MM.1S (cell line): ENCODE data around the gene SSTR1.

Experiments used
- DNase-seq: peaks from one replicate; pipeline ENCODE4 v3.0.0-alpha.2; 2015
- H2AFZ ChIP-seq: fragments of 300-600 bp; sonication (generic); 2 replicates; pipeline ENCODE4 v1.6.0; 2016; ENCODE audit warnings: antibody characterized with exemption, low read length
- H3F3A ChIP-seq: fragments of 300-600 bp; sonication (generic); 2 replicates; pipeline ENCODE4 v1.6.1; 2016; ENCODE audit warnings: mild to moderate bottlenecking, antibody characterized with exemption, low read length, moderate library complexity, mixed read lengths; ENCODE audit not compliant: insufficient read depth
- H3K27ac ChIP-seq: fragments of 300-600 bp; sonication (generic); 2 replicates; pipeline ENCODE4 v1.5.1; 2016; ENCODE audit warnings: mild to moderate bottlenecking, low read length
- H3K27me3 ChIP-seq: fragments of 300-600 bp; sonication (generic); replicated peaks from 2 replicates; pipeline ENCODE4 v1.6.0; 2016; ENCODE audit warnings: low read length; ENCODE audit not compliant: insufficient read depth
- H3K36me3 ChIP-seq: fragments of 300-600 bp; sonication (generic); replicated peaks from 2 replicates; pipeline ENCODE4 v1.6.1; 2016; ENCODE audit warnings: mild to moderate bottlenecking, low read length, mixed read lengths; ENCODE audit not compliant: insufficient read depth
- H3K4me1 ChIP-seq: fragments of 300-600 bp; sonication (generic); 2 replicates; pipeline ENCODE4 v1.6.1; 2016; ENCODE audit warnings: low read length, mixed read lengths
- H3K4me2 ChIP-seq: fragments of 300-600 bp; sonication (generic); 2 replicates; pipeline ENCODE4 v1.6.0; 2016; ENCODE audit warnings: low read depth, low read length
- H3K4me3 ChIP-seq: fragments of 300-600 bp; sonication (generic); 2 replicates; pipeline ENCODE4 v1.5.1; 2016; ENCODE audit warnings: low read length, mixed read lengths
- H3K79me2 ChIP-seq: fragments of 300-600 bp; sonication (generic); 2 replicates; pipeline ENCODE4 v1.6.1; 2016; ENCODE audit warnings: mixed run types, low read length, mixed read lengths
- H3K9ac ChIP-seq: fragments of 300-600 bp; sonication (generic); 2 replicates; pipeline ENCODE4 v1.6.1; 2016; ENCODE audit warnings: low read length, mixed read lengths
- H3K9me2 ChIP-seq: fragments of 300-600 bp; sonication (generic); replicated peaks from 2 replicates; pipeline ENCODE4 v1.6.1; 2016; ENCODE audit warnings: mild to moderate bottlenecking, low read length, mixed read lengths; ENCODE audit not compliant: insufficient read depth
- H3K9me3 ChIP-seq: fragments of 300-600 bp; sonication (generic); replicated peaks from 2 replicates; pipeline ENCODE4 v1.6.1; 2016; ENCODE audit warnings: mild to moderate bottlenecking, low read length, mixed read lengths; ENCODE audit not compliant: insufficient read depth
- H4K20me1 ChIP-seq: fragments of 300-600 bp; sonication (generic); 2 replicates; pipeline ENCODE4 v1.6.1; 2016; ENCODE audit warnings: mild to moderate bottlenecking, low read length, moderate library complexity, mixed read lengths; ENCODE audit not compliant: insufficient read depth
- EZH2 ChIP-seq: fragments of 300-600 bp; sonication (generic); optimal IDR thresholded peaks from 2 replicates; pipeline ENCODE3; 2017; ENCODE audit warnings: low read depth, mild to moderate bottlenecking, antibody characterized with exemption, low read length, mixed read lengths
- EZH2phosphoT487 ChIP-seq: fragments of 300-600 bp; sonication (generic); IDR thresholded peaks from 2 replicates; pipeline ENCODE4 v1.6.1; 2018; ENCODE audit warnings: antibody characterized with exemption, low read length
- TF ChIP-seq, protein P1 (sequence below): fragments of 300-600 bp; sonication (generic); IDR thresholded peaks from 2 replicates; pipeline ENCODE4 v1.5.1; 2016; ENCODE audit warnings: antibody characterized with exemption, low read length, mixed read lengths

SSTR1 gene

DNA sequence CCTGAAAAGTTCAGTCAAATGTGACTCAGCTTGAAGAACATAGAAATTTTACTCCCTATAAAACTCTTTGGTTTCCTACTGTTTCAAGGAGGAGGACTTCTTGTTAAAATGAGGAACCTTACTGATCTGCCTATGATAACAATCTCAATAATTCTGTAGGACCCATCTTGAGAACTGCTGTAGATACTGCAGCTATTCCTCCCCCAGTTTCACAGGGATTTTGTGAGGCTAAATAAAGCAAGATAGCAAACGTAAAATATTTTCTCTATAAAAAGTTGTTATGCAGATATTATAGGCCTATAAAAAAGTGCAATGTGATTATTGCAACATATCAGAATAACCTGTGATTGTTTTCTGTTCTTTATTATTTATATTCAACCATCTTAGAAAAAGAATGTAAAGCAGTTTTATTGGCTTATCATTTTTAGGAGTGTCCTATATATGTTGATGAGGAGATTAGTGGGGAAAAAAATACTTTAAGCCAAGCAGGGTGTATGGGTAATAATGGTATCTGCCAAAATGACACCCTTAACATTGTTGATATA is 36.1 kb downstream of the SSTR1 start:
- TF ChIP-seq, protein P1, sequence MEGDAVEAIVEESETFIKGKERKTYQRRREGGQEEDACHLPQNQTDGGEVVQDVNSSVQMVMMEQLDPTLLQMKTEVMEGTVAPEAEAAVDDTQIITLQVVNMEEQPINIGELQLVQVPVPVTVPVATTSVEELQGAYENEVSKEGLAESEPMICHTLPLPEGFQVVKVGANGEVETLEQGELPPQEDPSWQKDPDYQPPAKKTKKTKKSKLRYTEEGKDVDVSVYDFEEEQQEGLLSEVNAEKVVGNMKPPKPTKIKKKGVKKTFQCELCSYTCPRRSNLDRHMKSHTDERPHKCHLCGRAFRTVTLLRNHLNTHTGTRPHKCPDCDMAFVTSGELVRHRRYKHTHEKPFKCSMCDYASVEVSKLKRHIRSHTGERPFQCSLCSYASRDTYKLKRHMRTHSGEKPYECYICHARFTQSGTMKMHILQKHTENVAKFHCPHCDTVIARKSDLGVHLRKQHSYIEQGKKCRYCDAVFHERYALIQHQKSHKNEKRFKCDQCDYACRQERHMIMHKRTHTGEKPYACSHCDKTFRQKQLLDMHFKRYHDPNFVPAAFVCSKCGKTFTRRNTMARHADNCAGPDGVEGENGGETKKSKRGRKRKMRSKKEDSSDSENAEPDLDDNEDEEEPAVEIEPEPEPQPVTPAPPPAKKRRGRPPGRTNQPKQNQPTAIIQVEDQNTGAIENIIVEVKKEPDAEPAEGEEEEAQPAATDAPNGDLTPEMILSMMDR: no peak
- TF ChIP-seq EZH2 (no peak), EZH2phosphoT487 (no peak)
- no peak overlapping the region for H3K4me3 ChIP-seq
- H3K4me2 ChIP-seq: no peak overlapping the region

DNA sequence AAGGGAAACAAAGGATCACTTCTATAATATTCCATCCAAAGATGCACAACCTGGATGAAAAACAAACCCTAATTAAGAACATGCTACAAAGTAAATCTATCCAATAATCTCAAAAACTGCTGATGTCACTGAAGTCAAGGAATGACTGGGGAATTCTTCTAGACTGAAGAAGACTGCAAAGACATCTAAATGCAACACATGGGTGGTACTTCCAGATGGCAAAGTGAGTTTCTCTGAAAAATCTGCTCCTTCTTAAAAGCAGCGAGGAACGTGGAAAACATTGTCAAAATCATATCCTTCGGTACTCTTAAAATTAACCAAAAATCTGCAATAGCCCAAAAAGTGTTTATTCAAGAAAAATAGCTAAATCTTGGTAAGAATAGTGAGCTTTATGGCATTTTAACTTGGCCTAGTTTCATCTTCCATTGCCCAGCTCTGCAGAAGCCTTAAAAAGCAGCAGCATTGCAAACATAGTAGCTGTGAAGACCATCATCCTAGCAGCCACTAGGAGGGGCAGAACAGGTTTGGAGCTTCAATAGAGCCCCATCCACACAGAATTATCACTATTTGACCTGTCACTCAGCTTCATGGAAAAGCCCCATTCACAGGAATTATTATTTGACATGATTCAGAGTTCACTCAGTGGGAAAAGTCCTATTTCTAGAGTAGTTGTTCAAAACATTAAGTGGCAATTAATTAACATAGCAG is 40.8 kb downstream of the SSTR1 start:
- Histone ChIP-seq H3K4me1 (no peaks in the 10 kb centered on the region), H3K27me3 (no peaks in the 10 kb centered on the region), H3K27ac (no peak overlapping the region), H3K9me2 (no peaks in the 10 kb centered on the region), H2AFZ (no peak overlapping the region), H3K79me2 (no peaks in the 10 kb centered on the region), H3K4me3 (no peak overlapping the region), H3F3A (no peaks in the 10 kb centered on the region), H4K20me1 (no peaks in the 10 kb centered on the region), H3K4me2 (no peak overlapping the region), H3K9me3 (no peaks in the 10 kb centered on the region), H3K9ac (no peak overlapping the region), H3K36me3 (no peaks in the 10 kb centered on the region)
- DNase-seq: no peak
- TF ChIP-seq EZH2phosphoT487: no peak
- no peak for TF ChIP-seq EZH2
- TF ChIP-seq, protein P1: no peak

More for the DNA sequence above, 36.1 kb downstream of the SSTR1 start:
- no peak overlapping the region for H3K9ac ChIP-seq
- H4K20me1 ChIP-seq: no peaks in the 10 kb centered on the region
- no peaks in the 10 kb centered on the region for H3K36me3 ChIP-seq
- H3K9me3 ChIP-seq: no peaks in the 10 kb centered on the region
- H3K9me2 ChIP-seq: no peaks in the 10 kb centered on the region
- H2AFZ ChIP-seq: no peak overlapping the region
- no peaks in the 10 kb centered on the region for H3K79me2 ChIP-seq
- no peaks in the 10 kb centered on the region for H3K27me3 ChIP-seq
- no peaks in the 10 kb centered on the region for H3F3A ChIP-seq
- no peak for DNase-seq
- H3K4me1 ChIP-seq: no peaks in the 10 kb centered on the region
- no peak overlapping the region for H3K27ac ChIP-seq

DNA sequence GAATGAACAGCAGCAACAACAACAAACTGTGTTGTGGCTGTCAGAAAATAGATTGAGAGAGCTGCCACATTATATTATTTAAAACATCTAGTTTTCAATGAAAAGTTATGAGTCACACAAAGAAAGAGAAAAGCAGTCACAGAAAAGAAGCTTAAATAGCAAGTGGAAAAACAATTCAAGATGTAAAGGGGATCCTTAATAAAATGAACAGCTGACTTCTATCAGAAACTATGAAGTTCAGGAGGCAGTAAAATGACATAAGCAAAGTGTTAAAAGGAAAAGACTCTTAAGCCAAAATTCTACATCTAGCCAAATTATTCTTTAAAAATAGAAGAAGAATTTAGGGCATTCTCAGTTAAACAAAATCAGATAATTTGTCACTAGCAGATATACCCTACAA is 42.6 kb downstream of the SSTR1 start:
- Histone ChIP-seq H2AFZ (no peak overlapping the region), H3K79me2 (no peaks in the 10 kb centered on the region), H3K27ac (no peak overlapping the region), H3K36me3 (no peaks in the 10 kb centered on the region), H3K9me2 (no peaks in the 10 kb centered on the region), H3K4me2 (no peak overlapping the region), H3K4me1 (no peaks in the 10 kb centered on the region), H3K9me3 (no peaks in the 10 kb centered on the region), H3F3A (no peaks in the 10 kb centered on the region), H3K4me3 (no peak overlapping the region), H3K27me3 (no peaks in the 10 kb centered on the region), H4K20me1 (no peaks in the 10 kb centered on the region), H3K9ac (no peak overlapping the region)
- no peak for DNase-seq
- TF ChIP-seq EZH2 (no peak), EZH2phosphoT487 (no peak)
- TF ChIP-seq, protein P1: no peak
